Astrocyte (in vitro differentiated cells and primary cell): ENCODE results near the gene CFAP65. TPM values are rescaled to one million over a fixed set of nuclear protein-coding genes. Genes with fewer than 3 reads are reported as not detected.

Source experiments
- DNase-seq: peaks from one replicate; pipeline ENCODE4 v3.0.0-alpha.2; 2010; ENCODE audit warnings: low read depth
- FAIRE-seq: peaks from 2 replicates; lab custom pipeline; 2011; peaks lifted over from hg19 to GRCh38; lab: Jason Lieb, UNC
- H2AFZ ChIP-seq: 2 replicates; pipeline ENCODE4 v1.6.0; 2012; ENCODE audit warnings: low read depth, low read length, inconsistent platforms
- H3K27ac ChIP-seq: 2 replicates; pipeline ENCODE4 v1.5.1; 2011; ENCODE audit warnings: low read depth, low read length, inconsistent platforms
- H3K27me3 ChIP-seq: 2 replicates; pipeline ENCODE4 v1.6.0; 2011; ENCODE audit warnings: low read length, inconsistent platforms; ENCODE audit not compliant: insufficient read depth
- H3K36me3 ChIP-seq: 2 replicates; pipeline ENCODE4 v1.5.1; 2011; ENCODE audit warnings: low read length, inconsistent platforms; ENCODE audit not compliant: insufficient read depth
- H3K4me1 ChIP-seq: 2 replicates; pipeline ENCODE4 v1.5.1; 2011; ENCODE audit warnings: low read length, inconsistent platforms; ENCODE audit not compliant: insufficient read depth
- H3K4me2 ChIP-seq: 2 replicates; pipeline ENCODE4 v1.6.0; 2012; ENCODE audit warnings: low read length, inconsistent platforms
- H3K4me3 ChIP-seq: 2 replicates; pipeline ENCODE4 v1.5.1; 2011; ENCODE audit warnings: low read depth, mild to moderate bottlenecking, low read length, inconsistent platforms; ENCODE audit not compliant: insufficient read depth
- H3K79me2 ChIP-seq: 2 replicates; pipeline ENCODE4 v1.6.0; 2012; ENCODE audit warnings: mild to moderate bottlenecking, low read length, inconsistent platforms; ENCODE audit not compliant: insufficient read depth
- H3K9ac ChIP-seq: 2 replicates; pipeline ENCODE4 v1.6.0; 2012; ENCODE audit warnings: mild to moderate bottlenecking, low read length, inconsistent platforms
- H3K9me3 ChIP-seq: 2 replicates; pipeline ENCODE4 v1.5.1; 2012; ENCODE audit warnings: low read depth, mild to moderate bottlenecking, low read length, inconsistent platforms; ENCODE audit not compliant: insufficient read depth
- H4K20me1 ChIP-seq: 2 replicates; pipeline ENCODE4 v1.6.0; 2012; ENCODE audit warnings: low read length, inconsistent platforms; ENCODE audit not compliant: insufficient read depth
- H3K27ac Mint-ChIP-seq: one replicate; pipeline ENCODE4 v1.8.0; 2021; ENCODE audit warnings: mild to moderate bottlenecking, mixed read lengths; ENCODE audit not compliant: unreplicated experiment
- H3K27me3 Mint-ChIP-seq: one replicate; pipeline ENCODE4 v1.8.0; 2021; ENCODE audit warnings: low read depth, mixed read lengths; ENCODE audit not compliant: unreplicated experiment
- H3K36me3 Mint-ChIP-seq: one replicate; pipeline ENCODE4 v1.8.0; 2021; ENCODE audit warnings: low read depth, mixed read lengths; ENCODE audit not compliant: unreplicated experiment
- H3K4me1 Mint-ChIP-seq: one replicate; pipeline ENCODE4 v1.8.0; 2021; ENCODE audit warnings: low read depth, mixed read lengths; ENCODE audit not compliant: unreplicated experiment
- H3K4me3 Mint-ChIP-seq: one replicate; pipeline ENCODE4 v1.8.0; 2021; ENCODE audit warnings: mild to moderate bottlenecking, moderate library complexity, mixed read lengths; ENCODE audit not compliant: unreplicated experiment
- H3K9me3 Mint-ChIP-seq: one replicate; pipeline ENCODE4 v1.8.0; 2021; ENCODE audit warnings: mild to moderate bottlenecking, mixed read lengths; ENCODE audit not compliant: unreplicated experiment
- EZH2 ChIP-seq: IDR thresholded peaks from 2 replicates; pipeline ENCODE4 v1.6.1; 2012; ENCODE audit warnings: mild to moderate bottlenecking, low read length, inconsistent platforms; ENCODE audit not compliant: insufficient read depth
- total RNA-seq: library from RNA; stranded (reverse); gene quantifications from 2 replicates; pipeline ENCODE4 v1.2.1, GENCODE V29; 2021
- TF ChIP-seq, protein P1 (sequence below): IDR thresholded peaks from 2 replicates; pipeline ENCODE4 v1.5.1; 2011; ENCODE audit warnings: low read depth, mild to moderate bottlenecking, inconsistent platforms, low read length, moderate library complexity; ENCODE audit not compliant: insufficient read depth

The CFAP65 gene
- total RNA-seq, 1 donor from 2014 or later: 0.27 TPM

DNA sequence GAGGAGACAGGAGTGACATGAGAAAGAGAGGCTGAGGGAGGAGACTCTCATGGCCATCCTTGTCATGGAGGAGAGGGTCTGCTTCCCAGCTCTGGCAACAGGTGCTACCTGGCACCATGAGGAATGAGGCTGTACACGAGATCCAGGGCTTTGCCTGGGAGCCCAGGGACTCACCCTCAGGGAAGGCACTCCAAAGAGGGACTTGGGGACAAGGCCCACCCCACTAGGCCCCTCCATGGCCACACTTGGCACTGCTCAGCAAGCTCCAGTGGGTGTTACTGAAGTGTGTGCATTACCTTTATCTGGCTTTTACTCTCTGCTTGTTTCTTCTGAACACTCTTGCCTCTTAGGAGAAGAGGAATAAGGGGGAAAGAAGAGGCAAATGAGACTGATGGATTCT, 2.7 kb downstream of the CFAP65 start:
- H3K36me3 ChIP-seq: no peaks in the 10 kb centered on the region
- no peak overlapping the region for H3K4me2 ChIP-seq
- H3K9ac ChIP-seq: no peak overlapping the region
- Mint-ChIP-seq H3K9me3 (no peaks in the 10 kb centered on the region), H3K27ac (no peak overlapping the region), H3K27me3 (peaks cover 80% of the 10 kb centered on the region), H3K4me1 (no peaks in the 10 kb centered on the region), H3K36me3 (no peaks in the 10 kb centered on the region), H3K4me3 (no peak overlapping the region)
- H3K4me1 ChIP-seq: no peaks in the 10 kb centered on the region
- H3K27ac ChIP-seq: no peak overlapping the region
- H4K20me1 ChIP-seq: no peaks in the 10 kb centered on the region
- no peak overlapping the region for H2AFZ ChIP-seq
- H3K79me2 ChIP-seq: no peaks in the 10 kb centered on the region
- no peak for TF ChIP-seq EZH2
- TF ChIP-seq, protein P1, sequence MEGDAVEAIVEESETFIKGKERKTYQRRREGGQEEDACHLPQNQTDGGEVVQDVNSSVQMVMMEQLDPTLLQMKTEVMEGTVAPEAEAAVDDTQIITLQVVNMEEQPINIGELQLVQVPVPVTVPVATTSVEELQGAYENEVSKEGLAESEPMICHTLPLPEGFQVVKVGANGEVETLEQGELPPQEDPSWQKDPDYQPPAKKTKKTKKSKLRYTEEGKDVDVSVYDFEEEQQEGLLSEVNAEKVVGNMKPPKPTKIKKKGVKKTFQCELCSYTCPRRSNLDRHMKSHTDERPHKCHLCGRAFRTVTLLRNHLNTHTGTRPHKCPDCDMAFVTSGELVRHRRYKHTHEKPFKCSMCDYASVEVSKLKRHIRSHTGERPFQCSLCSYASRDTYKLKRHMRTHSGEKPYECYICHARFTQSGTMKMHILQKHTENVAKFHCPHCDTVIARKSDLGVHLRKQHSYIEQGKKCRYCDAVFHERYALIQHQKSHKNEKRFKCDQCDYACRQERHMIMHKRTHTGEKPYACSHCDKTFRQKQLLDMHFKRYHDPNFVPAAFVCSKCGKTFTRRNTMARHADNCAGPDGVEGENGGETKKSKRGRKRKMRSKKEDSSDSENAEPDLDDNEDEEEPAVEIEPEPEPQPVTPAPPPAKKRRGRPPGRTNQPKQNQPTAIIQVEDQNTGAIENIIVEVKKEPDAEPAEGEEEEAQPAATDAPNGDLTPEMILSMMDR: no peak
- H3K9me3 ChIP-seq: no peaks in the 10 kb centered on the region
- no peak for DNase-seq
- H3K27me3 ChIP-seq: peaks cover 57% of the 10 kb centered on the region
- no peak overlapping the region for H3K4me3 ChIP-seq
- FAIRE-seq: no peak

DNA sequence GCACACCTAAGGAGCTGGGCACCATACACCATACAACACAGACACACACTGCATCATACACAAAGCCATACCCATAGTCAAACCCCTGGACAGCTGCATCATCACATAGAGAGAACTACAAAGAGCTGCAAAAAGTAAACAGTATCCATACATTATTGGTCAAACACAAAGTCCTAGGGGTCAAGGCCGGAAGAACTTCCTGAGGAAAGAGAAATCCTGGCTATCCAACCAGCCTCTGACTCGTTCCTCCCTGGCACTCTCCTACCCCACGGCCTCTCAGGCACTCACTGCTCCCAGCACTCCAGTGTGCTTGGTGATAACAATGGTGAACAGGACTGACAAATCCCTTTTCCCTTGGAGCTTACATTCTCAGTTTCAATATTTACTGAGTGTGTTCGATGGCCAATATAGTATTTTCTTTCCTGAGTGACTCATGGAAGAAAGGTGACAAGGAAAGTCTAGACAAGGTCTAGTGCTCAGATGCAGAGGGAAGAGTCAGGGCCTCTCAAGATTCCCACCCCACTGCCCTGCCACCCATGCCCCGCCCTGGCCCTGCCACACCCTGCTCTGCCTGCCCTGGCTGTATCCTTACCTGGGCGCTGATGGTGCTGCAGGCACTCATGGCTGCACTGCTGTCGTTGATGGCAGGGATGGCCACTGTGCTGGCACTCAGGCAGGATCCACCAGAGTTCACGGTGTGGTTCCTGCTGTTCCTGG, 3.4 kb downstream of the CFAP65 start:
- FAIRE-seq (no peak), DNase-seq (no peak)
- H3K27ac Mint-ChIP-seq: no peak overlapping the region
- Histone ChIP-seq H3K9me3 (no peaks in the 10 kb centered on the region), H3K4me2 (no peak overlapping the region), H3K9ac (no peak overlapping the region), H3K27ac (no peak overlapping the region), H3K27me3 (peaks cover 55% of the 10 kb centered on the region), H3K36me3 (no peaks in the 10 kb centered on the region), H3K79me2 (no peaks in the 10 kb centered on the region), H3K4me3 (no peak overlapping the region), H2AFZ (no peak overlapping the region), H3K4me1 (no peaks in the 10 kb centered on the region), H4K20me1 (no peaks in the 10 kb centered on the region)
- no peaks in the 10 kb centered on the region for H3K36me3 Mint-ChIP-seq
- H3K27me3 Mint-ChIP-seq: peaks cover 80% of the 10 kb centered on the region
- no peaks in the 10 kb centered on the region for H3K4me1 Mint-ChIP-seq
- no peaks in the 10 kb centered on the region for H3K9me3 Mint-ChIP-seq
- H3K4me3 Mint-ChIP-seq: no peak overlapping the region
- TF ChIP-seq EZH2: no peak
- TF ChIP-seq, protein P1: no peak

- Histone ChIP-seq H3K36me3 (no peaks in the 10 kb centered on the region), H2AFZ (no peak overlapping the region), H3K79me2 (no peaks in the 10 kb centered on the region), H3K27ac (no peak overlapping the region), H3K4me3 (no peak overlapping the region), H3K27me3 (peaks cover 43% of the 10 kb centered on the region), H3K4me2 (no peak overlapping the region), H3K9ac (no peak overlapping the region), H4K20me1 (no peaks in the 10 kb centered on the region), H3K9me3 (no peaks in the 10 kb centered on the region), H3K4me1 (no peaks in the 10 kb centered on the region)
- no peaks in the 10 kb centered on the region for H3K9me3 Mint-ChIP-seq
- FAIRE-seq: no peak
- H3K4me3 Mint-ChIP-seq: no peak overlapping the region
- no peak overlapping the region for H3K27ac Mint-ChIP-seq
- no peaks in the 10 kb centered on the region for H3K4me1 Mint-ChIP-seq
- peaks cover 82% of the 10 kb centered on the region for H3K27me3 Mint-ChIP-seq
- no peaks in the 10 kb centered on the region for H3K36me3 Mint-ChIP-seq
- no peak for DNase-seq
- TF ChIP-seq, protein P1: no peak
- no peak for TF ChIP-seq EZH2
Measured at GRCh38 chr2:219035942-219036341, 5.4 kb downstream of the CFAP65 start.
